Hippocampal formation (tissue), 2 donors: ENCODE results near the gene YEATS4.
A peak's percentile ranks its signal among the peaks of the same experiment; 100 is the strongest.
"Not testable (repeated sequence)": the region's sequence is repeated elsewhere in the genome, so short reads cannot be mapped to it uniquely, and the experiment has no call there.

Source experiments
- DNase-seq, 2 donors: peaks; one replicate each; lab custom pipeline; 2025; lab: John Stamatoyannopoulos, UW

The YEATS4 gene

DNA sequence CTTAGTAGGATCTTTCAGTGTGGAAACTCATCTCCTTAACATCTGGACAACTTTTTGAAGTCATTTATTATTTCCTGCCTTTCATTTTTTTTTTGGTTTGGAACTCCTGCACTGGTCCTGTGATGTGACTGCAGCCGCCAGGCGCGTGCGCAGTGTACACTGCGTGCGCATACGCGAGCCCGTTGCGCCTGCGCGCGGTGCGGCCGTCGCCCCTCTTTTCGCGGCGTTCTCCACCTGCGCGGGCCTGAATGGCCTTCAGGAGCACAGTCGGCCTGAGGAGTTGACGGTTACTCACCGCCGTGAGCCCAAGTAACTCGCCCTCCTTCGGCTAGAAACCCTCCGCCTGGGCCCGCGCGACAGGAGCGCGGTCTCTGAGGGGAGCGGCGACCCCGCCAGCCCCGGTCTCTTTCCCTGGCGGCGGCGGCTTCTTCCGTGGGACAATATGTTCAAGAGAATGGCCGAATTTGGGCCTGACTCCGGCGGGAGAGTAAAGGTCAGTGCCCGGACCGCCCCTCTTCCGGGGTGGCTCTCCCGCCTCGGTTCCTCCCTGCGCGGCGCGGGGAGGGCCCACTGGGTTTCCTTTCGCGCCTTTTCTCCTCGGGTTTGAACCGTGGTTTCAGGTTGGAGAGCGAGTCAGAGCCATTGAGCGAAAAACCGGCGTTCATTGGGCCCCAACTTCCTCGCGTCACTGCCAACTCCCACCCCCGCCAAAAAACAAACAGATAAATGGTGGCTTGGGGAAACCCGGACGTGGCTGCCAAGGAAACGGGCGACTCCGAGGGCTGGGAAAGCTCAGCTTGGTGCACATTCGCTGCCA, at the start of gene YEATS4:
YEATS4 (plus strand) TSS at position 213 of the 817 bp plus-strand sequence; CDS start at position 443, 230 bp downstream.
- DNase-seq: peak; percentile 75 to 80

GRCh38 chr12:69313209-69313608, 46.3 kb upstream of the YEATS4 start:
- no peak for DNase-seq

GRCh38 chr12:69316784-69317183, 42.8 kb upstream of the YEATS4 start:
- not testable (repeated sequence) for DNase-seq

DNA sequence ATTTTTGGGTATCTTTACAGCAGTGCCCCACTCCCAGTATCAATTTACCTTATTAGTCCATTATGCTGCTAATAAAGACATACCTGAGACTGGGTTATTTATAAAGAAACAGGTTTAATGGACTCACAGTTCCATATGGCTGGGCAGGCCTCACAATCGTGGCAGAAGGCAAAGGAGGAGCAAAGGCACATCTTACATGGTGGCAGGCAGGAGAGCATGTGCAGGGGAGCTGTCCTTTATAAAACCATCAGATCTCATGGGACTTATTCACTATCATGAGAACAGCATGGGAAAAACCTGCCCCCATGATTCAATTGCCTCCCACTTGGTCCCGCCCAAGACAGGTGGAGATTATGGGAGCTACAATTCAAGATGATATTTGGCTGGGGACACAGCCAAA, 42.3 kb upstream of the YEATS4 start:
- not testable (repeated sequence) for DNase-seq

GRCh38 chr12:69318225-69318624, 41.3 kb upstream of the YEATS4 start:
- DNase-seq: no peak

- no peak for DNase-seq
Measured at GRCh38 chr12:69321351-69321750, 38.2 kb upstream of the YEATS4 start.

DNA sequence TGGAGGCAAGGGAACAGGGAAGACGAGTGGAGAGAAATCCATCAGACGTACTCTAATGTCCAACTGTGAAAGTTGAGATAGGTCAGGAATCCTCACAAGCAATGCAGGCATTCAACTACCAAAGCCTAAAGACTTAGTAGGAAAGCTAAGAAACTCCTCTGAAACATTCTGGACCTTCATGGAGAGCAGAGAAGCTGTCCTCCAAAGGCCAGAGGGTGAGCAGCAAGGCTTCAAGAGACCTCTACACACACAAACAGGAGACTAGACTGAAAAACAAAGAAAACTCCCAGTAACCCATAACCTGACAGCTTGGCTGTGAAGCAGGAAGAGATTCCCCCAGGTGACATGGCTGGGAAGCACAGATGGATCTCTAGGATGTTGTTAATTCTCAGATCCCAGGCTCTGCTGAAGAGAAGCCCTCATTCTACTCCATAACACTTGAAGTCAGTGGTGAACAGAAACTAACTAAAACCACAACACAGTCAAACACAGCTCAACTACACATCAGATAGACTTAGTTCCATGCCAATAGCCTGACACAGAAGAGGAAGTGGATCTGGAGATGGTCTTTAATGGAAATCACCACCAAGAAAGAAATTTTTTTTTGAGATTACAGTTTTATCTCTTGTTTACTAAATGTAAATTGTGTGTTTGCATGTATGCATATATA, 34.6 kb upstream of the YEATS4 start:
- DNase-seq: no peak

- no peak for DNase-seq
Measured at GRCh38 chr12:69328426-69328825, 31.1 kb upstream of the YEATS4 start.

GRCh38 chr12:69329669-69330428, 29.7 kb upstream of the YEATS4 start:
- DNase-seq: no peak

DNA sequence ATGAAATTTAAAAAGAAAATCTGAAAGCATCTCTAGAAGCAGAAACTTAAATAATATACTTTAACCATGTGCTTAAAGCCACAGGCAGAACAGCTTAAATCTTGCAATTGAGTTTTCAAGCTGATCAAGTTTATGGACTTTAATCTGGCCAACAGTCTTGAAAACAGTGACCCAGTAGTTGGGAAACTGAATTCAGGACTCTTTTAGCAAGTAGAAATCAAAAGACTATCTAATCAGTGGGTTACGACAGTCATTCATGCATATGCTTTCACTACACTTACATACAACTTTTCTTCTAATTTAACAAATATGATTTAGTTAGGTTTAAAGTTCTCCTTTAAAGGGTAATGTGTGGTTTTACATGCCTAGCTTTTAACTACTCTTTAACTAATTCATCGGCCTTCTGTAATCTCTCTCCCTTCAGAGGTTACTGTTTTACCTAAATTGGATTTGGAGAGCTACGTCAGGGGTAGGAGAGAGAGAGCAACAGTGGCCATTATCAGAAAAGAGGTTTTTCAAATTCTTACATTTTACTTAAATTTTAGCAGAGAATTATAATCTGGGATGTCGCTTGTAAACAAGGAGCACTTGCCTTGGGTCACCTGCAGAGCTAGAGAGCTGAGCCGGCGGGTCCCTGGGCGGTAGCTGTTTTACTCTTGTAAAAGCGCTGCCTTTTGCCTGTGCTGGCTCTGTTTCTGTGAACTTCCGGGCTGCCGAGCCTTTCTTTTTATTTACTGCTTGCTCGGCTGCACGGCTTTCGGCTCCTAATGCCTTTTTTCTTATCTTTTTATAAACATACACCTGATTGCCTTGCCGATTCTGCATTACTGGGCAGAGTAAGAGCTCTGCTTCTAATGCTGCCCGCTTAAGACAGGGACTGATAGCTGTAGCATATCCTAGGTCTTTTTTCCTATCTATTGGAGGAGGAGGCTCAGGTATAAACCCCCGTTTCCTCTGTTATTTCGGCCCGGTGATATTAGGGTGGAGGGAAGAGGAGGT, 28.8 kb upstream of the YEATS4 start:
- no peak for DNase-seq

GRCh38 chr12:69331519-69331908, 28.0 kb upstream of the YEATS4 start:
- no peak for DNase-seq

DNA sequence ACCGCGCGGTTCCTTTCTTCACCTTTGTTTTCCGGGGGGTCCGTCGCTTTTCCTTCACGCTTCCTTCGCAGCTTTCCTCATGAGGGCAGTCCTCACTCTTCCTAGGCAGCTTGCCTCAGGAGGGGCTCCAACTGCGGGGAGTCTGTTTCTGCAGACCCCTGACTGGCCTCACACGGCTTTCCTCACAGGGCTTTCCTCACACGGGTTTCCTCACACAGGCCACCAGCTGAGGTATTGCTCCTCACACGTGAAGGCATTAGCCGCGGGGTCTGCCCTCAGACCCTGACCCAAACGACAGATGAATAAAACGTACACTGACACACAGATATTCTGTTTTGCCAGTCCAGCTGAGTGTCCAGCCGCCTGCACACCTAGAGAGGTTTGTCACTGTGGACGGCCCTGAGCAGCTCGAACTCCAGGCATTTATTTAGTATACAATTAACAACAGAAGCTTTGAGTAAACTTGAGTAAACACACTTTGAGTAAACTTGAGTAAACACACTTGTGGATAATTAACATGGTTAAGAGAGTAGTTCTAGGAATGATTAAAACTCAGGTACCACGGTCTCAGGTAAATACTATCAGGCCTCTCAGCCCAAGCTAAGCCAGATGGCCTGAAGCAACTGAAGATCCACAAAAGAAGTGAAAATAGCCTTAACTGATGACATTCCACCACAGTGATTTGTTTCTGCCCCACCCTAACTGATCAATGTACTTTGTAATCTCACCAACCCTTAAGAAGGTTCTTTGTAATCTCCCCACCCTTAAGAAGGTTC, 27.4 kb upstream of the YEATS4 start:
- no peak for DNase-seq

DNA sequence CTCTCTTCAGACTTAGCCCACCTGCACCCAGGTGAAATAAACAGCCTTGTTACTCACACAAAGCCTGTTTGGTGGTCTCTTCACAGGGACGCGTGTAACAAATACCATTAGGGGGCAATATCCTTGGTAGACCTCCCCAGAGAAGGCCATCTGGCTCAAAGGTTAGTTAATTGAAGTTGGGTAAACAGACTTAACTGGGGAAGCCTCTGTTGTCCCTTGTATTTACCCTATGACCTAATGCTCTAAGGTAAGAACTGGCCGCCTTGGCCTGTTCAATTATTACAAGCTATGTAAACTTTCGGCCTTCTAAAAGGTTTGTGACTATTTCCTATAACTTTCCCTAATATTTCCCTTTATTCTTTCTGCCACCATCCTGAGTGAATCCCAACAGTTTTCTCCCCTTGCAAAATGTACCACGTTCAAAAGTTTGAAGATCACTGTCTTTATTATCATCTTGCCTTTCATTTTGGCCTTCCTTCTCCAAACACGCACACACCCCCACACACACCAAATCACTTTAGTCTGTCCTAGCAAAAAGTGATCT, 26.7 kb upstream of the YEATS4 start:
- DNase-seq: no peak

DNA sequence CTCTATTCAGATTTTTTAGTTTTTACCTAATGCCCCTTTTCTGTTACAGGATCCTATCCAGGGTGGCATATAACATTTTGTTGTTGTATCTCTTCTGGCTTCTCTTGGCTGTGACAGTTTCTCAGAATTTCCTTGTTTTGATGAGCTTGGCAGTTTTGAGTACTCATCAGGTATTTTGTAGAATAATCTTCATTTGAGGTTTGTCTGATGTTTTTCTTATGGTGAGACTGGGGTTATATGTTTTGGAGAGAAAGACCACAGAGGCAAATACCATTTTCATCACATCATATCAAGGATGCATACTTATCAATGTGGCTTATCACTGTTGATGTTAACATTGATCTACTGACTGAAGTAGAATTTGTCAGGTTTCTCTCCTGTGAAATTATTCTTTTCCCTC, 25.4 kb upstream of the YEATS4 start:
- no peak for DNase-seq

- DNase-seq: no peak
Measured at GRCh38 chr12:69337311-69338090, 22.0 kb upstream of the YEATS4 start.

- DNase-seq: no peak
Measured at GRCh38 chr12:69338120-69338859, 21.3 kb upstream of the YEATS4 start.

DNA sequence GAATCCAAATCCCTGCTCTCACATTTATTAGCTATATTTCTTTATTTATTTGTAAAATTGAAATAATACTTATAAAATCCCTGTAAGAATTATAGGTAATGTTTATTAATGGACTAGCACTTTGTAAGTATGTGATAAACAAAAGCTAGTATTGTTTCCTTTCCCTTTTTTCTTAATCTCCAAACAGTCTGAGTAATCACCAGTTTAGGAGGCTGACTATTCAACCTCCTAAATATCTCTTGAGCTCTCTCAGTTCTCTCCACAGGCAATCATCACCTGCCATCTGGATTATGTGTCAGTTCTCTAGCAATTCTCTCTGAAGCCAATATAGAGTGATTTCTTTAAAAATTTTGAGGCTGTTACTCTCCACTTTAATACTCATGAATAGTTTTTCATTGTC, 20.6 kb upstream of the YEATS4 start:
- no peak for DNase-seq

DNA sequence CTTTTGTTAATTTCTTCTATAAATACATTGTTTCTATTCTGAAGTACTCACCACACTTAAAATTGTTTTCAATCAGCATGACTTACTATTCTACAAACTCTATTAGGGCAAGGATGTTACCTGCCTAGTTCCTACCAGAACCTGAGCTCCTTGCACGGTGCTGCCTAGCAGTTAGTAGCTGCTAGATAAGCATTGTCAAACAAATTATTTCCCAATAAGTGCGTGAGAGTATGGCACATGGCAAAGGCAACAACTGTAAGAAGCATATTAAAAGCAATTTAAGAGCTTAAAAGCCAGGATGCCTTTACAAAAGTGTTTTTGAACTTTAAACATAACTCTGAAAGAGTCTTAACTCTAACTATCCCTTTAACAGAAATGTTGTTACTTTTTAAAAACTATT, 19.5 kb upstream of the YEATS4 start:
- DNase-seq: no peak

- DNase-seq: no peak
Measured at GRCh38 chr12:69341328-69341727, 18.2 kb upstream of the YEATS4 start.
